Fibroblast of lung (primary cell): ENCODE measurements around the gene FUT1. TPM values are rescaled to one million over a fixed set of nuclear protein-coding genes. Genes with fewer than 3 reads are reported as not detected.

ENCODE experiments used
- DNase-seq, 2 donors: peaks; one replicate each; pipeline versions ENCODE4 v3.0.0 to v3.0.0-alpha.2; 2010; ENCODE audit warnings: low read depth in 2 of 2
- H2AFZ ChIP-seq: 2 replicates; pipeline ENCODE4 v1.5.1; 2012; ENCODE audit warnings: low read length, control low read depth, inconsistent platforms
- H3K27ac ChIP-seq: 2 replicates; pipeline ENCODE4 v1.5.1; 2011; ENCODE audit warnings: low read length, control low read depth; ENCODE audit not compliant: insufficient read depth
- H3K27me3 ChIP-seq: 2 replicates; pipeline ENCODE4 v1.5.1; 2011; ENCODE audit warnings: mild to moderate bottlenecking, low read length; ENCODE audit not compliant: control insufficient read depth, insufficient read depth
- H3K36me3 ChIP-seq: 2 replicates; pipeline ENCODE4 v1.5.1; 2011; ENCODE audit warnings: low read length; ENCODE audit not compliant: control insufficient read depth, insufficient read depth
- H3K4me1 ChIP-seq: 2 replicates; pipeline ENCODE4 v1.5.1; 2011; ENCODE audit warnings: low read length; ENCODE audit not compliant: control insufficient read depth, insufficient read depth; ENCODE audit errors: extremely low read depth
- H3K4me2 ChIP-seq: 2 replicates; pipeline ENCODE4 v1.5.1; 2011; ENCODE audit warnings: low read length, control low read depth; ENCODE audit not compliant: insufficient read depth; ENCODE audit errors: extremely low read depth
- H3K4me3 ChIP-seq, 4 experiments: fragments of 200-600 bp in 1 of 4; sonication (generic) in 1 of 4; replicated peaks in 1 of 4; 2 replicates each; pipeline ENCODE4 v1.5.1; 2011 to 2016; ENCODE audit warnings: low read length in 4 of 4, low read depth in 3 of 4, mild to moderate bottlenecking in 3 of 4, control low read depth in 2 of 4, inconsistent platforms in 1 of 4, mixed read lengths in 1 of 4; ENCODE audit not compliant: insufficient read depth in 1 of 4; ENCODE audit errors: control extremely low read depth in 1 of 4
- H3K79me2 ChIP-seq: 2 replicates; pipeline ENCODE4 v1.5.1; 2012; ENCODE audit warnings: mild to moderate bottlenecking, low read length, inconsistent platforms; ENCODE audit not compliant: control insufficient read depth, insufficient read depth
- H3K9ac ChIP-seq: 2 replicates; pipeline ENCODE4 v1.5.1; 2011; ENCODE audit warnings: mild to moderate bottlenecking, low read length, control low read depth; ENCODE audit not compliant: insufficient read depth
- H3K9me3 ChIP-seq: 2 replicates; pipeline ENCODE4 v1.5.1; 2012; ENCODE audit warnings: low read depth, low read length; ENCODE audit not compliant: control insufficient read depth, insufficient read depth
- H4K20me1 ChIP-seq: 2 replicates; pipeline ENCODE4 v1.5.1; 2011; ENCODE audit warnings: low read length; ENCODE audit not compliant: control insufficient read depth, insufficient read depth; ENCODE audit errors: extremely low read depth
- CTCF ChIP-seq, 2 donors: IDR thresholded peaks in 1 of 2; conservative IDR thresholded peaks in 1 of 2; 1 replicate in 1 of 2; 2 replicates in 1 of 2; pipeline ENCODE4 v1.5.1; 2011 to 2012; ENCODE audit warnings: low read length in 2 of 2, control low read depth in 1 of 2, inconsistent platforms in 1 of 2, low read depth in 1 of 2, mild to moderate bottlenecking in 1 of 2
- EZH2 ChIP-seq: IDR thresholded peaks from 2 replicates; pipeline ENCODE4 v1.5.1; 2012; ENCODE audit warnings: low read length, control low read depth, mild to moderate bottlenecking; ENCODE audit errors: missing control alignments
- polyA plus RNA-seq, 2 donors: library from polyadenylated mRNA; depleted of rRNA in 1 of 2; stranded (reverse) in 1 of 2; unstranded in 1 of 2; fragments of >200 nt; gene quantifications; 2 replicates each; pipeline ENCODE4 v1.2.1, GENCODE V29; 2011 to 2012; ENCODE audit warnings: missing spikeins in 1 of 2
- total RNA-seq: library from RNA; depleted of rRNA; stranded (reverse); fragments of >200 nt; gene quantifications from 2 replicates; pipeline ENCODE4 v1.2.1, GENCODE V29; 2014

FUT1 gene
- total and polyA plus RNA-seq, 2 donors (not counting 1 experiment from before 2014, with no cell fraction given), result 0.02 to 0.17 TPM

GRCh38 chr19:48724796-48725753 is 27.4 kb downstream of the FUT1 start:
- peaks cover 2% of the 10 kb centered on the region for H3K4me1 ChIP-seq
- H3K27me3 ChIP-seq, result no peaks in the 10 kb centered on the region
- no peaks in the 10 kb centered on the region for H3K9me3 ChIP-seq
- no peak overlapping the region for H3K4me3 ChIP-seq
- no peaks in the 10 kb centered on the region for H3K36me3 ChIP-seq
- H4K20me1 ChIP-seq, result no peaks in the 10 kb centered on the region
- H2AFZ ChIP-seq, result peak overlapping the region; percentile 94
- no peak overlapping the region for H3K4me2 ChIP-seq
- H3K27ac ChIP-seq, result peak overlapping the region; percentile 75
- no peaks in the 10 kb centered on the region for H3K79me2 ChIP-seq
- no peak for TF ChIP-seq EZH2
- peak; percentile 81 to 93 for DNase-seq
- H3K9ac ChIP-seq, result no peak overlapping the region

GRCh38 chr19:48722196-48722708 is 30.2 kb downstream of the FUT1 start:
- Histone ChIP-seq H3K27me3 (no peaks in the 10 kb centered on the region), H4K20me1 (no peaks in the 10 kb centered on the region), H3K4me3 (no peak overlapping the region), H3K4me2 (no peak overlapping the region), H2AFZ (no peak overlapping the region), H3K27ac (no peak overlapping the region), H3K79me2 (no peaks in the 10 kb centered on the region), H3K9ac (no peak overlapping the region), H3K36me3 (no peaks in the 10 kb centered on the region), H3K9me3 (no peaks in the 10 kb centered on the region), H3K4me1 (peaks cover 2% of the 10 kb centered on the region)
- no peak for DNase-seq
- no peak for TF ChIP-seq EZH2
- no peak for TF ChIP-seq CTCF (conservative IDR thresholded peaks at IDR 0.05 in 1 of 2, IDR thresholded peaks at IDR 0.05 in 1 of 2; ENCODE audit: low read depth in 1 of 2, low read length in 2 of 2)

GRCh38 chr19:48720613-48721296 is 31.7 kb downstream of the FUT1 start:
- Histone ChIP-seq H3K27me3 (no peaks in the 10 kb centered on the region), H3K79me2 (no peaks in the 10 kb centered on the region), H3K9me3 (no peaks in the 10 kb centered on the region), H3K4me3 (peak overlapping the region; percentile 64 to 73 (median 68)), H2AFZ (peak overlapping the region; percentile 94), H3K4me2 (peak overlapping the region; percentile 80), H3K36me3 (no peaks in the 10 kb centered on the region), H3K27ac (peak overlapping the region; percentile 88), H3K4me1 (peaks cover 6% of the 10 kb centered on the region), H4K20me1 (no peaks in the 10 kb centered on the region), H3K9ac (peak overlapping the region; percentile 71)
- no peak for TF ChIP-seq EZH2
- TF ChIP-seq CTCF (conservative IDR thresholded peaks at IDR 0.05 in 1 of 2, IDR thresholded peaks at IDR 0.05 in 1 of 2; ENCODE audit: low read depth in 1 of 2, low read length in 2 of 2), result no peak
- DNase-seq, result peak; percentile 99
